Measurements from ENCODE around the gene PRDM5.

Gene PRDM5

DNA sequence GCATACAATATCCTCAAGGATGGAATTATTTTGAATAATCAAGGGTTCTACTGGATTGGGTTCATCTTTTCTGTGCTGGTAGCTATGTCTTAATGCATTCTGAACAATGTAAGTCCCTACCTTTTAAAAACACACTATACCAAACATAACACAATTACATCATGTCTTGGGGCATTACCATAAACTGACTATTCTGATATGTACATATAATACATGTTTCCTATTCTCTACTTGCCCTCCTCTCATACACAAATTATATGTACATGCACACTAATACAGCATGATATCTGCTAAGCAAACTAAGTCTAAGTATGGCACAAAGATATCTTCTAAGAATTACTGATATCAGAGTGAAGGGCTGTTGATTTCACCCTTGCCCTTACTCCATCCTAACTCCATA lies 147.1 kb downstream of the PRDM5 start:
- TF ChIP-seq EZH2 (IDR thresholded peaks at IDR 0.05; ENCODE audit: borderline replicate concordance, low read length), result no peak
- TF ChIP-seq, protein P1, sequence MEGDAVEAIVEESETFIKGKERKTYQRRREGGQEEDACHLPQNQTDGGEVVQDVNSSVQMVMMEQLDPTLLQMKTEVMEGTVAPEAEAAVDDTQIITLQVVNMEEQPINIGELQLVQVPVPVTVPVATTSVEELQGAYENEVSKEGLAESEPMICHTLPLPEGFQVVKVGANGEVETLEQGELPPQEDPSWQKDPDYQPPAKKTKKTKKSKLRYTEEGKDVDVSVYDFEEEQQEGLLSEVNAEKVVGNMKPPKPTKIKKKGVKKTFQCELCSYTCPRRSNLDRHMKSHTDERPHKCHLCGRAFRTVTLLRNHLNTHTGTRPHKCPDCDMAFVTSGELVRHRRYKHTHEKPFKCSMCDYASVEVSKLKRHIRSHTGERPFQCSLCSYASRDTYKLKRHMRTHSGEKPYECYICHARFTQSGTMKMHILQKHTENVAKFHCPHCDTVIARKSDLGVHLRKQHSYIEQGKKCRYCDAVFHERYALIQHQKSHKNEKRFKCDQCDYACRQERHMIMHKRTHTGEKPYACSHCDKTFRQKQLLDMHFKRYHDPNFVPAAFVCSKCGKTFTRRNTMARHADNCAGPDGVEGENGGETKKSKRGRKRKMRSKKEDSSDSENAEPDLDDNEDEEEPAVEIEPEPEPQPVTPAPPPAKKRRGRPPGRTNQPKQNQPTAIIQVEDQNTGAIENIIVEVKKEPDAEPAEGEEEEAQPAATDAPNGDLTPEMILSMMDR (IDR thresholded peaks at IDR 0.05; ENCODE audit: low read length), result no peak

DNA sequence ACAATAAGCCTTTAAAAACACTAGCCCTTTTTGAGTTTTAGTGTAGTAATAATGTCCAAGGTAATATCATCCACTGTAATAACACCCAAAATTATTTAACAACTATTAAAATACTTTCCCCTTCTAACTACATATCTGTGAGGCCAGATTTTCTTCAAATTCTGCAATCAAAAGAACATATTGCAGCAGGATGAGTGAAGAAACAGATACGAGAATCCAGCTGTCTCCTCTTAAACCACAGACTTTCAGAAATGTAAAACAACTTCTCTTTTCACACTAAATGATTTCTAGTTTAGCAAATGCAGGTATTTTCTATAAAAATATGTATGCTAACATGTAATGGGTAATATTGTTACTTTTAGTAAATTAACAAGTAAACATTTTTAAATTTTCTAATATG lies 148.9 kb downstream of the PRDM5 start:
- Histone ChIP-seq H3K27ac (ENCODE audit: low read depth, low read length, poor library complexity, severe bottlenecking) (peak overlapping the region; percentile 75), H3K27me3 (ENCODE audit: insufficient read depth, low read length) (no peaks in the 10 kb centered on the region), H3K9ac (ENCODE audit: low read length) (no peak overlapping the region), H4K20me1 (ENCODE audit: insufficient read depth, low read length) (no peaks in the 10 kb centered on the region), H3K4me1 (ENCODE audit: insufficient read depth, low read length, severe bottlenecking) (peaks cover 30% of the 10 kb centered on the region), H3K79me2 (ENCODE audit: insufficient read depth, low read length) (no peaks in the 10 kb centered on the region), H3K9me2 (ENCODE audit: low read depth, low read length) (no peaks in the 10 kb centered on the region), H3K36me3 (ENCODE audit: insufficient read depth, low read length) (no peaks in the 10 kb centered on the region), H3K9me3 (ENCODE audit: low read length) (no peaks in the 10 kb centered on the region), H3F3A (ENCODE audit: insufficient read depth, low read length) (peaks cover 4% of the 10 kb centered on the region; the same call in 1 of the 2 replicates), H3K4me3 (ENCODE audit: low read depth, low read length, poor library complexity, severe bottlenecking) (no peak overlapping the region), H3K4me2 (ENCODE audit: low read length) (0 out of 2 replicates have a peak overlapping the region, but pooled peaks have one; percentile 3), H2AFZ (ENCODE audit: low read length) (no peak overlapping the region)
- TF ChIP-seq, protein P1 (IDR thresholded peaks at IDR 0.05; ENCODE audit: low read length), result no peak

More for the DNA sequence above, 147.1 kb downstream of the PRDM5 start:
- H3K79me2 ChIP-seq (ENCODE audit: insufficient read depth, low read length), result no peaks in the 10 kb centered on the region
- no peaks in the 10 kb centered on the region for H3K27me3 ChIP-seq (ENCODE audit: insufficient read depth, low read length)
- no peaks in the 10 kb centered on the region for H4K20me1 ChIP-seq (ENCODE audit: insufficient read depth, low read length)
- peaks cover 30% of the 10 kb centered on the region for H3K4me1 ChIP-seq (ENCODE audit: insufficient read depth, low read length, severe bottlenecking)
- H3K4me2 ChIP-seq (ENCODE audit: low read length), result no peak overlapping the region
- no peak overlapping the region for H3K9ac ChIP-seq (ENCODE audit: low read length)
- peak overlapping the region; percentile 14 for H3K27ac ChIP-seq (ENCODE audit: low read depth, low read length, poor library complexity, severe bottlenecking)
- no peaks in the 10 kb centered on the region for H3K9me2 ChIP-seq (ENCODE audit: low read depth, low read length)
- H3F3A ChIP-seq (ENCODE audit: insufficient read depth, low read length), result peaks cover 4% of the 10 kb centered on the region; the same call in 1 of the 2 replicates
- H3K36me3 ChIP-seq (ENCODE audit: insufficient read depth, low read length), result no peaks in the 10 kb centered on the region
- H3K9me3 ChIP-seq (ENCODE audit: low read length), result no peaks in the 10 kb centered on the region
- H2AFZ ChIP-seq (ENCODE audit: low read length), result no peak overlapping the region
- no peak overlapping the region for H3K4me3 ChIP-seq (ENCODE audit: low read depth, low read length, poor library complexity, severe bottlenecking)

DNA sequence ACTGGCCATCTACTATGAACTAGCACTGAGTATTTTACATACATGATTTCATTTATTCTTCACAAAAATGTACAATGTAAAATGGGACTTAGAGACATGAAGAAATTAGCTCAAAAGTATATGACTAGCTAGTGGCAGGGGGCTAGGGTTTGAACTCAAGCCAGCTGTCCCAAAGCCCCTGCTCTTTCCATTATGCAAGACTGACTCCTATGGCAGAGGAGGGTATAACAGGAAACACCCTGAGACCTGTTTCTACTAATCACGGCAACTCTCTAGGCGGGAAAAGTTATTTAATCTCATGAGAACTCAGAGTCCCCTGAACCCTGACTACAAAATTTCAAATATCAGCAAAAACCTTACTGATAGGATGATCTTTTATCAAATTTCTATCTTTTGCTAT lies 150.6 kb downstream of the PRDM5 start:
- no peak overlapping the region for H3K4me3 ChIP-seq (ENCODE audit: low read depth, low read length, poor library complexity, severe bottlenecking)
- H3K79me2 ChIP-seq (ENCODE audit: insufficient read depth, low read length), result no peaks in the 10 kb centered on the region
- TF ChIP-seq, protein P1 (IDR thresholded peaks at IDR 0.05; ENCODE audit: low read length), result peak; percentile 17; the same call in 1 of the 2 replicates
- no peak for TF ChIP-seq EZH2 (IDR thresholded peaks at IDR 0.05; ENCODE audit: borderline replicate concordance, low read length)
- H3K27ac ChIP-seq (ENCODE audit: low read depth, low read length, poor library complexity, severe bottlenecking), result no peak overlapping the region
- no peaks in the 10 kb centered on the region for H4K20me1 ChIP-seq (ENCODE audit: insufficient read depth, low read length)
- 0 out of 2 replicates have a peak, but pooled peaks cover 5% of the 10 kb centered on the region for H3K9me3 ChIP-seq (ENCODE audit: low read length)
- H3K9ac ChIP-seq (ENCODE audit: low read length), result no peak overlapping the region
- no peaks in the 10 kb centered on the region for H3K27me3 ChIP-seq (ENCODE audit: insufficient read depth, low read length)
- no peaks in the 10 kb centered on the region; the same call in 1 of the 2 replicates for H3K36me3 ChIP-seq (ENCODE audit: insufficient read depth, low read length)
- no peak overlapping the region for H2AFZ ChIP-seq (ENCODE audit: low read length)
- H3F3A ChIP-seq (ENCODE audit: insufficient read depth, low read length), result peaks cover 4% of the 10 kb centered on the region; the same call in 1 of the 2 replicates
- H3K9me2 ChIP-seq (ENCODE audit: low read depth, low read length), result no peaks in the 10 kb centered on the region
- peaks cover 32% of the 10 kb centered on the region for H3K4me1 ChIP-seq (ENCODE audit: insufficient read depth, low read length, severe bottlenecking)
- H3K4me2 ChIP-seq (ENCODE audit: low read length), result no peak overlapping the region

All from OCI-LY1 (cell line).